Right lobe of liver (tissue), 6 donors: ENCODE results near the gene ADGRL3. TPM values are rescaled to one million over a fixed set of nuclear protein-coding genes. Genes with fewer than 3 reads are reported as not detected.
A peak's percentile ranks its signal among the peaks of the same experiment; 100 is the strongest.

Source experiments
- ATAC-seq, 4 donors: fragments of 200-7000 bp; cut with Tn5 transposase; one replicate each; pipeline ENCODE4 v1.9.1; 2020; ENCODE audit warnings: mild to moderate bottlenecking in 4 of 4, moderate library complexity in 4 of 4
- DNase-seq, 3 donors: peaks; one replicate each; pipeline ENCODE4 v3.0.0-alpha.2; 2020
- H3K27ac ChIP-seq, 3 donors: fragments of 200-600 bp; one replicate each; pipeline ENCODE4 v1.8.0; 2022
- H3K27me3 ChIP-seq, 2 donors: fragments of 200-600 bp; one replicate each; pipeline ENCODE4 v1.8.0; 2022
- H3K36me3 ChIP-seq, 4 donors: fragments of 200-600 bp; sonication (generic) in 1 of 4; one replicate each; pipeline versions ENCODE4 v1.5.1 to v1.8.0; 2017 to 2022; ENCODE audit warnings: control low read depth in 1 of 4
- H3K4me1 ChIP-seq, 4 donors: fragments of 200-600 bp; sonication (generic) in 1 of 4; one replicate each; pipeline versions ENCODE4 v1.5.1 to v1.8.0; 2017 to 2022; ENCODE audit warnings: control low read depth in 1 of 4
- H3K4me3 ChIP-seq, 3 donors: fragments of 200-600 bp; one replicate each; pipeline ENCODE4 v1.8.0; 2022
- H3K9me3 ChIP-seq, 4 donors: fragments of 200-600 bp; sonication (generic) in 1 of 4; one replicate each; pipeline versions ENCODE4 v1.5.1 to v1.8.0; 2017 to 2022; ENCODE audit warnings: control low read depth in 1 of 4
- POLR2A ChIP-seq: fragments of 450-650 bp; IDR thresholded peaks from one replicate; pipeline ENCODE4 v1.6.1; 2017; ENCODE audit warnings: antibody characterized with exemption, mild to moderate bottlenecking
- WGBS: methylation state at CpG from one replicate; pipeline ENCODE4 v1.1.6; 2018; ENCODE audit warnings: low coverage, low lambda C conversion rate; ENCODE audit not compliant: insufficient coverage; ENCODE audit errors: missing lambda C conversion rate; 5-methylcytosine and 5-hydroxymethylcytosine counted together
- intact Hi-C, 2 donors: fragments of 100-400 bp; cut with DNase I; formaldehyde crosslinking; loops; one replicate each; pipeline versions ENCODE4 v1.11.2 to v1.14.1; 2022
- total RNA-seq, 6 experiments: library from RNA; depleted of rRNA in 2 of 6; stranded (reverse); fragments of >200 nt in 2 of 6; fragmentation: NEBNext Ultra II Directional in 3 of 6; extraction: Animal tissue kit (Norgen Biotek cat#: 25700) in 3 of 6; gene quantifications; one replicate each; pipeline versions ENCODE4 v1.1.0 to v1.2.4, GENCODE V29; 2016 to 2023
- TF ChIP-seq, protein P1 (sequence below), 4 donors: fragments of 200-600 bp in 3 of 4; fragments of 450-650 bp in 1 of 4; IDR thresholded peaks; one replicate each; pipeline versions ENCODE4 v1.5.1 to v1.8.0; 2016 to 2022; ENCODE audit warnings: antibody characterized with exemption in 4 of 4, mild to moderate bottlenecking in 2 of 4
- donor health status: DM: no; HTN: yes; CAD: no.
- donor health status: DM: no; HTN: no; CAD: no.
- donor health status: DM: no; HTN: no; CAD: no.
- donor health status: DM: no; HTN: yes; CAD: no.
- donor health status: DM: no; HTN: yes; CAD: no.

The ADGRL3 gene
- total RNA-seq, 6 experiments from 2014 or later: 0.06 to 1.1 (median 0.35) TPM

DNA sequence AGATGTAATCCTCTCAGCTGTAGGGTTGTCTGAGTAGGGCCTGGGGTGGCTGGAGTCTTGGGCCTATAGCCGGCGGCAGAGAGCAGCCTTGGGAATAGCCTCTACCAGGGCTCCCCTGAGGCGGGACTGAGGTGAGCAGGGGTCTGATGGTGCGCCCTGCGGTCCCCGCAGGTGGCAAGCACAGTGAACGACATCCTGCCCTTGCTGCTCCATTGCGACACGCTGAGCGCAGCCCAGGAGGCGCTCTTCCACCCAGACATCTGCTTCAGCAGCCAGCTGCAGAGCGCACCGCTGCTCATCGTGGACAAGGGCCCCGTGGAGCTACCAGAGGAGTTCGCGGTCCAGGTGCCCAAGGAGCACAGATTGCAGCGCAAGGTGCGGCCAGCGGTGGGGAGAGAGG is 317.0 kb downstream of the ADGRL3 start:
- WGBS: 33% methylated on average over 7 of the region's 20 CpGs
- Histone ChIP-seq H3K27ac (no peak overlapping the region), H3K9me3 (no peaks in the 10 kb centered on the region), H3K4me3 (no peak overlapping the region), H3K27me3 (no peaks in the 10 kb centered on the region), H3K36me3 (no peaks in the 10 kb centered on the region), H3K4me1 (no peaks in the 10 kb centered on the region)
- DNase-seq (peak in 1 of 3 donors; percentile 23), ATAC-seq (peak; percentile 26 to 58 (median 52))
- intact Hi-C loops: no loop called here
- TF ChIP-seq, protein P1, sequence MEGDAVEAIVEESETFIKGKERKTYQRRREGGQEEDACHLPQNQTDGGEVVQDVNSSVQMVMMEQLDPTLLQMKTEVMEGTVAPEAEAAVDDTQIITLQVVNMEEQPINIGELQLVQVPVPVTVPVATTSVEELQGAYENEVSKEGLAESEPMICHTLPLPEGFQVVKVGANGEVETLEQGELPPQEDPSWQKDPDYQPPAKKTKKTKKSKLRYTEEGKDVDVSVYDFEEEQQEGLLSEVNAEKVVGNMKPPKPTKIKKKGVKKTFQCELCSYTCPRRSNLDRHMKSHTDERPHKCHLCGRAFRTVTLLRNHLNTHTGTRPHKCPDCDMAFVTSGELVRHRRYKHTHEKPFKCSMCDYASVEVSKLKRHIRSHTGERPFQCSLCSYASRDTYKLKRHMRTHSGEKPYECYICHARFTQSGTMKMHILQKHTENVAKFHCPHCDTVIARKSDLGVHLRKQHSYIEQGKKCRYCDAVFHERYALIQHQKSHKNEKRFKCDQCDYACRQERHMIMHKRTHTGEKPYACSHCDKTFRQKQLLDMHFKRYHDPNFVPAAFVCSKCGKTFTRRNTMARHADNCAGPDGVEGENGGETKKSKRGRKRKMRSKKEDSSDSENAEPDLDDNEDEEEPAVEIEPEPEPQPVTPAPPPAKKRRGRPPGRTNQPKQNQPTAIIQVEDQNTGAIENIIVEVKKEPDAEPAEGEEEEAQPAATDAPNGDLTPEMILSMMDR (IDR thresholded peaks at IDR 0.05): no peak
- no peak for TF ChIP-seq POLR2A

DNA sequence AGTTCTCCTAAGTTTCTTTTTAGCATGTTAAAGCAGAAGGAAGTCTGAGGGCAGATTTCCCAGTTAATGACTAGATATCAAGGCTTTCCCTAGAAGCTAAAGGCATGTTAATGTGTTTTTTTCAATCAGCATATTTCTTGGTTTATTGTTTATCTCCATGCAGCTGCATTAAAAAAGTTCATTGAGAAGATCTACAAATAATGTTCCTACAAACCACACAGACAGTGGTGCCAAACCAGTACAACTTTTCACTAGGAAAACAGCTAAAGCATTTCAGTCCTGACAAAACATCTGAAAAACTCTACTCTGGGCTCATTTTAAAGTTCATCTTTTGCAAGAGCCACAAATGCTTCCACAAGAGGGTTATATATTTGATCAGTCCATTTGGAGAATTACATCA is 320.0 kb downstream of the ADGRL3 start:
- ATAC-seq: no peak
- no peak overlapping the region for H3K4me3 ChIP-seq
- H3K27ac ChIP-seq: no peak overlapping the region
- DNase-seq: no peak
- no peaks in the 10 kb centered on the region for H3K36me3 ChIP-seq
- no peaks in the 10 kb centered on the region for H3K4me1 ChIP-seq
- H3K9me3 ChIP-seq: no peaks in the 10 kb centered on the region
- no peaks in the 10 kb centered on the region for H3K27me3 ChIP-seq
- intact Hi-C loops: no loop called here
- TF ChIP-seq, protein P1 (IDR thresholded peaks at IDR 0.05): no peak
- no peak for TF ChIP-seq POLR2A

DNA sequence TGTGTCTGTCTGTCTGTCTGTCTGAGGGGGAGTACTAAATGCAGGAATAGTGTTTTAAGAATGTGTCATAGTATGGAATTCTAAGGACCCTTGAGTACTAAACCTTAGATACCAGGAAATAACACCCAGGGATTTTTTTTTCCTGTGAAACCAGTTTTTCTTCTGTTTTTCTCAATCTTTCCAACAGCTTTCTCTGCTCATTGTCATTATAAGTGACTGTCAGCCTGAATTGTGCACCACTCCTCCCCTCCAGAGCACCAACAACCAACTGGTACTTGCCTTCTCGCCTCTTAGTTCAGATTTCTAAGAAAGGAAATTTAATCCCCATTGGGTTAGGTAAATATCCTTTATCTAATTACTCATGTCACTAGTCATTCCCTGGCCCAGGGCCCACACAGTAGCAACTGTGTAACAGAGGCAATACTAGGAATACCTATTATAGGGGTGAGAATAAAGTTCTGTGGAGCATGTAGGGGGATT is 320.6 kb downstream of the ADGRL3 start:
- no peaks in the 10 kb centered on the region for H3K27me3 ChIP-seq
- TF ChIP-seq, protein P1 (IDR thresholded peaks at IDR 0.05): no peak
- TF ChIP-seq POLR2A: no peak
- H3K27ac ChIP-seq: no peak overlapping the region
- DNase-seq (no peak), ATAC-seq (no peak)
- H3K4me3 ChIP-seq: no peak overlapping the region
- intact Hi-C loops: no loop called here
- no peaks in the 10 kb centered on the region for H3K36me3 ChIP-seq
- no peaks in the 10 kb centered on the region for H3K4me1 ChIP-seq
- H3K9me3 ChIP-seq: no peaks in the 10 kb centered on the region
- WGBS: 67% methylated on average over 1 of the region's 1 CpG

DNA sequence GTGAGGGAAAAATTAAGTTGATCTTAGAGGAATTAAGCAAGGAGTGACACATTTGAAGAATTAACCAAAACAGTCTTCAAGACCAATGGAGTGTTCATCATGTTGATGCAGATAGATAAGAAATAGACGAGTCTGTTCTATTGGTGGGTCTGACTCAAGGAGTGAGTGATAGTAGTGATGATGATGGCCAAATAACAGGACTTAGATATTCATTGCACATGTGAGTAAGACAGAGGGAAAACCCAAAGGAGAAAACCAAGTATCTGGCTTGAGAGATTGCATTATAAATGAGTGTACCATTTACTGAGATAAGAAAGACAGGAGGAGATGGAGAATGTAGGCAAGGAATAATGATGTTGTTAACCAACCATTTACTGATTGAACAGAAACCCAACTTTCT is 321.3 kb downstream of the ADGRL3 start:
- H3K27ac ChIP-seq: no peak overlapping the region
- H3K4me1 ChIP-seq: no peaks in the 10 kb centered on the region
- no peak for TF ChIP-seq POLR2A
- TF ChIP-seq, protein P1 (IDR thresholded peaks at IDR 0.05): no peak
- DNase-seq (no peak), ATAC-seq (no peak)
- H3K9me3 ChIP-seq: no peaks in the 10 kb centered on the region
- 55% methylated on average over 1 of the region's 1 CpG for WGBS
- no peaks in the 10 kb centered on the region for H3K36me3 ChIP-seq
- no peaks in the 10 kb centered on the region for H3K27me3 ChIP-seq
- no peak overlapping the region for H3K4me3 ChIP-seq
- intact Hi-C loops: no loop called here

DNA sequence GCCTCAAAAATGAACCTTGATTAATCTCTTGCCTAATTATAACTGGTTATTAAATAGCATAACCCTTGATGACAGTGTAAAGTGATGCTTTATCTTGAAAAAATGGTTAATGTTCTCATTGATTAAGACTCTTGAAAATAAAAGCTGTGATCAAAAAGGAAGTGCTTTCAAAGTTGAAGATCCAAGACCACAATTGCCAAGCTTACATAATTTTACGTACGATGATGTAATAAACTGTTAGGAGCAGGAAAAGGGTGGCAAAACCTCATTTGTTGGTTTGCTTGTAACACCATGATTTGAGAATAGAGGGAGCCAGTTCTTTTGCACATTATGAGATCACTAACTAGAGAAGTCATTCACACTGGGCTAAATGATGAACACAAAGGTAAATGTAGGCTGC is 322.2 kb downstream of the ADGRL3 start:
- no peaks in the 10 kb centered on the region for H3K27me3 ChIP-seq
- TF ChIP-seq POLR2A: no peak
- TF ChIP-seq, protein P1 (IDR thresholded peaks at IDR 0.05): no peak
- no peak for ATAC-seq
- no peak overlapping the region for H3K27ac ChIP-seq
- H3K4me1 ChIP-seq: no peaks in the 10 kb centered on the region
- no peak overlapping the region for H3K4me3 ChIP-seq
- WGBS: 64% methylated on average over 2 of the region's 2 CpGs
- H3K9me3 ChIP-seq: no peaks in the 10 kb centered on the region
- no peaks in the 10 kb centered on the region for H3K36me3 ChIP-seq
- intact Hi-C loops: no loop called here
- DNase-seq: no peak
